Measurements from ENCODE around the gene SNX15.
"Not testable (repeated sequence)": the region's sequence is repeated elsewhere in the genome, so short reads cannot be mapped to it uniquely, and the experiment has no call there.

Gene SNX15

DNA sequence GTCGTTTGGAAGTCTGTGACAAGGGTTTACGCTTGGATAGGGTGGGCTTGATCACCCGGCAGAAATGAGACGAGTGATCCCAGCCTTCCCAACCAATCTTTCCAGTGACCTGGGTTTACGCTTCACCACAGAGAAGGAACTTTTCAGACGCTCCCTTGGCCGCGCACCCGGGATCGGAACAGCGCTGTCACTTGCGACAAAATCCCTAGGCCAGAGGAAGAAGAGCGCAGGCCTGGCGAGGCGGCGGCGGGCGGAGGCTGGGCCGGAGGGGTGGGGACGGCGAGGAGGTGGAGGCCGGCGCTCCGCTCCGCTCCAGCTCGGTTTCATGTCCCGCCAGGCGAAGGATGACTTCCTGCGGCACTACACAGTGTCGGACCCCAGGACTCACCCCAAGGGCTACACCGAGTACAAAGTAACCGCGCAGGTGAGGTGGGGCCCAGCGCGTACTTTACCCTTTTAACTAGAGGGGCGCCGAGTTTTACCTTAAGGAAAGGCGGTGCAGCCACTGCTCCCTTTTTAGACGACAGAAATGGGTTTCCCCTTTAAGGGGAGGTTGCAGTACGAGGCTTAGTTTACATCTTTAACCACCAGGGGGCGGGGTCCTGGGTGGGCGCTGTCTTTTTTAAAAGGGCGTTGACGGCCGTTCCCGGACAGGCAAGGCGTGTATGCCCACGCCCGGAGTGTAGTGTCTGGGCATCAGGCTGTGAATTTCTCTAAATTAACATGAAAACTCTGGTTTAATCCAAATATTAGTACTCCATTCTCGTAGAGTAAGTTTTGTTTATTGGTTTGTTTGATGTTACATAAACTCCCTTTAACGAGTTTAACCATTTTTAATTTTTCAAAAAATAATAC is at the start of gene SNX15:
SNX15 (plus strand) TSS at position 227 of the 855 bp plus-strand sequence; CDS start at position 326, 99 bp downstream.
- peak within 1 kb of the TSS; percentile 68 to 73 for H3K4me3 ChIP-seq (replicated peaks in 1 of 2; ENCODE audit: low read depth in 2 of 2, low read length in 2 of 2)
- peak; percentile 98 to 99 for DNase-seq (ENCODE audit: low read depth in 2 of 2)
- TF ChIP-seq, protein P1, sequence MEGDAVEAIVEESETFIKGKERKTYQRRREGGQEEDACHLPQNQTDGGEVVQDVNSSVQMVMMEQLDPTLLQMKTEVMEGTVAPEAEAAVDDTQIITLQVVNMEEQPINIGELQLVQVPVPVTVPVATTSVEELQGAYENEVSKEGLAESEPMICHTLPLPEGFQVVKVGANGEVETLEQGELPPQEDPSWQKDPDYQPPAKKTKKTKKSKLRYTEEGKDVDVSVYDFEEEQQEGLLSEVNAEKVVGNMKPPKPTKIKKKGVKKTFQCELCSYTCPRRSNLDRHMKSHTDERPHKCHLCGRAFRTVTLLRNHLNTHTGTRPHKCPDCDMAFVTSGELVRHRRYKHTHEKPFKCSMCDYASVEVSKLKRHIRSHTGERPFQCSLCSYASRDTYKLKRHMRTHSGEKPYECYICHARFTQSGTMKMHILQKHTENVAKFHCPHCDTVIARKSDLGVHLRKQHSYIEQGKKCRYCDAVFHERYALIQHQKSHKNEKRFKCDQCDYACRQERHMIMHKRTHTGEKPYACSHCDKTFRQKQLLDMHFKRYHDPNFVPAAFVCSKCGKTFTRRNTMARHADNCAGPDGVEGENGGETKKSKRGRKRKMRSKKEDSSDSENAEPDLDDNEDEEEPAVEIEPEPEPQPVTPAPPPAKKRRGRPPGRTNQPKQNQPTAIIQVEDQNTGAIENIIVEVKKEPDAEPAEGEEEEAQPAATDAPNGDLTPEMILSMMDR (IDR thresholded peaks at IDR 0.05; ENCODE audit: low read depth, low read length), result peak; percentile 68

GRCh38 chr11:64983339-64983738 is 43.9 kb upstream of the SNX15 start:
- DNase-seq (ENCODE audit: low read depth in 2 of 2); H3K4me3 ChIP-seq (replicated peaks in 1 of 2; ENCODE audit: low read depth in 2 of 2, low read length in 2 of 2): not testable (repeated sequence)

GRCh38 chr11:64987998-64988854 is 39.0 kb upstream of the SNX15 start:
- H3K4me3 ChIP-seq (replicated peaks in 1 of 2; ENCODE audit: low read depth in 2 of 2, low read length in 2 of 2), result no peak overlapping the region
- no peak for DNase-seq (ENCODE audit: low read depth in 2 of 2)
- TF ChIP-seq, protein P1 (IDR thresholded peaks at IDR 0.05; ENCODE audit: low read depth, low read length), result no peak

DNA sequence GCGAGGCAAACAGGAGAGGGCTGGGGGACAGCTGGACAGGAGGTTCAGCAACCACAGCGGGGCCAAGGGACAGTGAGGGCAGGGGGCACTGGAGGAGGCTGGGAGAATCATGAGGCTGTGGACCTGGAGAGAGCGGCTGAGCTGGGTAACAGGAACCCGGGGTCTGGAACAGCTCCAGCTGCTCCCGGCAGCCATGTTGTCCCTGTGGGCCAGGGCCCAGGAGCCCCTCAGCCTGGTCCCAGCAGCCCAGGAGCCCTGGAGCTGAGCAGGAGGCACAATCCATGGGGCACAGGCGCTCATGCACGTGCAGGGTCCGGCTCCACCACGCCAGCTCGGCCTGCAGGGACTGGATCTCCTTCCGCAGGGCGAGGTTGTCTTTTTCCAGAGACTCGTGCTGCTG is 37.8 kb upstream of the SNX15 start:
- TF ChIP-seq, protein P1 (IDR thresholded peaks at IDR 0.05; ENCODE audit: low read depth, low read length), result no peak
- DNase-seq (ENCODE audit: low read depth in 2 of 2), result no peak
- H3K4me3 ChIP-seq (replicated peaks in 1 of 2; ENCODE audit: low read depth in 2 of 2, low read length in 2 of 2), result no peak overlapping the region

GRCh38 chr11:64990222-64990923 is 36.9 kb upstream of the SNX15 start:
- no peak overlapping the region for H3K4me3 ChIP-seq (replicated peaks in 1 of 2; ENCODE audit: low read depth in 2 of 2, low read length in 2 of 2)
- DNase-seq (ENCODE audit: low read depth in 2 of 2), result peak; percentile 46 to 64
- TF ChIP-seq, protein P1 (IDR thresholded peaks at IDR 0.05; ENCODE audit: low read depth, low read length), result no peak

GRCh38 chr11:64994318-64994717 is 32.9 kb upstream of the SNX15 start:
- H3K4me3 ChIP-seq (replicated peaks in 1 of 2; ENCODE audit: low read depth in 2 of 2, low read length in 2 of 2), result no peak overlapping the region
- no peak for DNase-seq (ENCODE audit: low read depth in 2 of 2)
- TF ChIP-seq, protein P1 (IDR thresholded peaks at IDR 0.05; ENCODE audit: low read depth, low read length), result no peak
